Cardiac muscle cell (in vitro differentiated cells and primary cell): ENCODE measurements around the gene CAND2. TPM values are rescaled to one million over a fixed set of nuclear protein-coding genes. Genes with fewer than 3 reads are reported as not detected.

Source experiments
- DNase-seq, 2 donors: peaks; one replicate each; pipeline versions ENCODE4 v3.0.0 to v3.0.0-alpha.2; 2010 to 2017; ENCODE audit warnings: low read depth in 1 of 2, low spot score in 1 of 2
- H3K27ac ChIP-seq: fragments of 200-600 bp; sonication (generic); 2 replicates; pipeline ENCODE4 v1.5.1; 2016
- H3K27me3 ChIP-seq: fragments of 200-600 bp; sonication (generic); 2 replicates; pipeline ENCODE4 v1.6.0; 2016; ENCODE audit warnings: control low read depth
- H3K36me3 ChIP-seq: fragments of 200-600 bp; sonication (generic); 2 replicates; pipeline ENCODE4 v1.5.1; 2016; ENCODE audit warnings: control low read depth
- H3K4me1 ChIP-seq: fragments of 200-600 bp; sonication (generic); 2 replicates; pipeline ENCODE4 v1.8.1; 2017; ENCODE audit warnings: low read depth, mild to moderate bottlenecking, mixed run types
- H3K4me3 ChIP-seq: fragments of 200-600 bp; sonication (generic); 2 replicates; pipeline ENCODE4 v1.5.1; 2016; ENCODE audit warnings: mild to moderate bottlenecking
- H3K9me3 ChIP-seq: fragments of 200-600 bp; sonication (generic); 2 replicates; pipeline ENCODE4 v1.5.1; 2017; ENCODE audit warnings: low read depth, mild to moderate bottlenecking, control low read depth
- CTCF ChIP-seq: IDR thresholded peaks from 2 replicates; pipeline ENCODE4 v1.5.1; 2012; ENCODE audit warnings: low read depth, mild to moderate bottlenecking, low read length
- polyA plus RNA-seq: library from polyadenylated mRNA; unstranded; fragments of >200 nt; fragmentation: Nextera tagmentation; extraction: Ambion mirVana; gene quantifications from 2 replicates; pipeline ENCODE4 v1.2.1, GENCODE V29; 2016
- total RNA-seq: library from RNA; depleted of rRNA; stranded (reverse); fragments of >200 nt; gene quantifications from 2 replicates; pipeline ENCODE4 v1.2.3, GENCODE V29; 2016

CAND2 gene
- total and polyA plus RNA-seq, 2 experiments from 2014 or later: 35.2 to 80.3 TPM

- peak overlapping the region; percentile 31 for H3K4me3 ChIP-seq
- no peaks in the 10 kb centered on the region for H3K9me3 ChIP-seq
- peaks cover 9% of the 10 kb centered on the region for H3K27me3 ChIP-seq
- H3K36me3 ChIP-seq: no peaks in the 10 kb centered on the region
- peak overlapping the region; percentile 19 for H3K27ac ChIP-seq
- TF ChIP-seq CTCF: peak; percentile 89
- DNase-seq: peak; percentile 91
- peaks cover 3% of the 10 kb centered on the region for H3K4me1 ChIP-seq
Observed at GRCh38 chr3:12868039-12869034, 71.9 kb downstream of the CAND2 start.

GRCh38 chr3:12869035-12869621 lies 72.6 kb downstream of the CAND2 start:
- H3K4me3 ChIP-seq: peak overlapping the region; percentile 31
- peaks cover 3% of the 10 kb centered on the region for H3K4me1 ChIP-seq
- DNase-seq: peak; percentile 22 to 80
- no peak for TF ChIP-seq CTCF
- H3K9me3 ChIP-seq: no peaks in the 10 kb centered on the region
- H3K27ac ChIP-seq: no peak overlapping the region
- no peaks in the 10 kb centered on the region for H3K36me3 ChIP-seq
- peaks cover 9% of the 10 kb centered on the region for H3K27me3 ChIP-seq

- H3K4me1 ChIP-seq: peaks cover 3% of the 10 kb centered on the region
- DNase-seq: no peak
Observed at GRCh38 chr3:12870942-12871341, 74.5 kb downstream of the CAND2 start.

GRCh38 chr3:12871404-12871983 lies 75.0 kb downstream of the CAND2 start:
- no peaks in the 10 kb centered on the region for H3K36me3 ChIP-seq
- no peak overlapping the region for H3K4me3 ChIP-seq
- H3K4me1 ChIP-seq: peaks cover 5% of the 10 kb centered on the region
- H3K27me3 ChIP-seq: peaks cover 9% of the 10 kb centered on the region
- DNase-seq: no peak
- no peak for TF ChIP-seq CTCF
- H3K27ac ChIP-seq: no peak overlapping the region
- no peaks in the 10 kb centered on the region for H3K9me3 ChIP-seq

More at GRCh38 chr3:12870942-12871341, 74.5 kb downstream of the CAND2 start:
- peaks cover 9% of the 10 kb centered on the region for H3K27me3 ChIP-seq
- no peaks in the 10 kb centered on the region for H3K9me3 ChIP-seq
- no peak overlapping the region for H3K4me3 ChIP-seq
- no peak for TF ChIP-seq CTCF
- no peak overlapping the region for H3K27ac ChIP-seq
- no peaks in the 10 kb centered on the region for H3K36me3 ChIP-seq
